Measurements from ENCODE around the gene TXNDC15. TPM values are rescaled to one million over a fixed set of nuclear protein-coding genes. Genes with fewer than 3 reads are reported as not detected.
"Not testable (repeated sequence)": the region's sequence is repeated elsewhere in the genome, so short reads cannot be mapped to it uniquely, and the experiment has no call there.

Gene TXNDC15
- total RNA-seq, 2 experiments from 2014 or later, result 40.6 to 50.0 TPM

GRCh38 chr5:134881711-134882110 lies 7.5 kb downstream of the TXNDC15 start:
- H3K27ac Mint-ChIP-seq, CTCF ChIA-PET, H3K9me3 Mint-ChIP-seq, H3K4me3 Mint-ChIP-seq, POLR2A ChIA-PET, H3K27me3 Mint-ChIP-seq, DNase-seq: not testable (repeated sequence)
- Mint-ChIP-seq H3K36me3 (ENCODE audit: low read depth) (peaks cover 13% of the 10 kb centered on the region), H3K4me1 (peaks cover 27% of the 10 kb centered on the region)

- ChIA-PET POLR2A (no interaction called here), CTCF (interaction anchor here (1.3 to 4.2 kb wide), 2 partner anchors 14 to 17 kb away, joined by 4 to 25 read pairs; partner anchors contain the start of gene PCBD2)
- H3K9me3 Mint-ChIP-seq, result no peaks in the 10 kb centered on the region
Observed at GRCh38 chr5:134887593-134888159, 13.5 kb downstream of the TXNDC15 start.

DNA sequence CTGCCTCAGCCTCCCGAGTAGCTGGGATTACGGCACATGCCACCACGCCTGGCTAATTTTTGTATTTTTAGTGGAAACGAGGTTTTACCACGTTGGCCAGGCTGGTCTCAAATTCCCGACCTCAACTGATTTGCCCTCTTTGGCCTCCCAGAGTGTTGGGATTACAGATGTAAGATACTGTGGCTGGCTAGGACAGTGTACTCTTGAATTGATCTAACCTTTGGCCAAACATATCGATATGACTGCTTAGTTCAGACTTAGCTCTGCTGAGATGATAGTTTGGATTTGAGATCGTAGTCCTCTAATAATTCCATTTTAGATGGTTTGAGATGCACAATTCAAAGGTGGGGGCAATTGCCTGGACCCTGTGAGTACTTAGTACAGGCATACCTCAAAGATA lies 15.2 kb downstream of the TXNDC15 start:
- Mint-ChIP-seq H3K4me3 (no peak overlapping the region), H3K4me1 (peaks cover 3% of the 10 kb centered on the region), H3K36me3 (ENCODE audit: low read depth) (peaks cover 44% of the 10 kb centered on the region), H3K9me3 (no peaks in the 10 kb centered on the region), H3K27me3 (no peaks in the 10 kb centered on the region), H3K27ac (no peak overlapping the region)
- POLR2A ChIA-PET, result no interaction called here
- CTCF ChIA-PET, result interaction anchor here (0.9 to 1.7 kb wide), 2 partner anchors 15 to 24 kb away, joined by 3 to 5 read pairs; partner anchors contain the start of gene PCBD2
- DNase-seq, result no peak

More at GRCh38 chr5:134887593-134888159, 13.5 kb downstream of the TXNDC15 start:
- Mint-ChIP-seq H3K4me3 (no peak overlapping the region), H3K36me3 (ENCODE audit: low read depth) (peaks cover 37% of the 10 kb centered on the region), H3K4me1 (peaks cover 3% of the 10 kb centered on the region), H3K27ac (no peak overlapping the region), H3K27me3 (no peaks in the 10 kb centered on the region)
- no peak for DNase-seq

DNA sequence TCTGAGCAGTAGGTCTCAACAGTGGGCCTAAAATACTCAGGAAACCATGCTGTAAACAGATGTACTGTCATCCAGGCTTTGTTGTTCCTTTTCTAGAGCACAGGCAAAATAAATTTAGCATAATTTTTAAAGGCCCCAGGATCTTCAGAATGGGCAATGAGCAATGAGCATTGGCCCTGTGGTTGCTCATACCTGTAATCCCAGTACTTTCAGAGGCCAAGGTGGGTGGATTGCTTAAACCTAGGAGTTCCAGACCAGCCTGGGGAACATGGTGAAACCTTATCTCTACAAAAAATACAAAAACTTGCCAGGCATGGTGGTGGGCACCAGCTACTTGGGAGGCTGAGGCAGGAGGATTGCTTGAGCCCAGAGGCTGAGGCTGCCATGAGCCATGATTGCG lies 17.3 kb downstream of the TXNDC15 start:
- Mint-ChIP-seq H3K4me1 (peaks cover 3% of the 10 kb centered on the region), H3K27me3 (no peaks in the 10 kb centered on the region), H3K27ac (no peak overlapping the region), H3K9me3 (no peaks in the 10 kb centered on the region), H3K36me3 (ENCODE audit: low read depth) (peaks cover 54% of the 10 kb centered on the region), H3K4me3 (no peak overlapping the region)
- ChIA-PET CTCF (interaction anchor here (1.2 to 1.6 kb wide), 2 partner anchors 13 to 31 kb away, joined by 3 to 8 read pairs; partner anchors contain the start of gene PCBD2), POLR2A (no interaction called here)
- no peak for DNase-seq

GRCh38 chr5:134892282-134892681 lies 18.1 kb downstream of the TXNDC15 start:
- H3K36me3 Mint-ChIP-seq (ENCODE audit: low read depth), result peaks cover 54% of the 10 kb centered on the region
- no peak overlapping the region for H3K27ac Mint-ChIP-seq
- peaks cover 3% of the 10 kb centered on the region for H3K4me1 Mint-ChIP-seq
- H3K27me3 Mint-ChIP-seq, result no peaks in the 10 kb centered on the region
- DNase-seq, result no peak
- H3K4me3 Mint-ChIP-seq, result no peak overlapping the region
- ChIA-PET POLR2A (no interaction called here), CTCF (interaction anchor here (1.2 to 1.6 kb wide), 2 partner anchors 12 to 32 kb away, joined by 3 to 8 read pairs; partner anchors contain the start of gene PCBD2)
- H3K9me3 Mint-ChIP-seq, result no peaks in the 10 kb centered on the region

GRCh38 chr5:134892926-134893325 lies 18.8 kb downstream of the TXNDC15 start:
- ChIA-PET POLR2A (no interaction called here), CTCF (interaction anchor here (1.2 to 1.6 kb wide), 2 partner anchors 11 kb away, joined by 6 to 8 read pairs; partner anchors contain the start of gene PCBD2)
- H3K27ac Mint-ChIP-seq, result no peak overlapping the region
- peaks cover 3% of the 10 kb centered on the region for H3K4me1 Mint-ChIP-seq
- H3K27me3 Mint-ChIP-seq, result no peaks in the 10 kb centered on the region
- DNase-seq, result no peak
- H3K4me3 Mint-ChIP-seq, result no peak overlapping the region
- peaks cover 54% of the 10 kb centered on the region for H3K36me3 Mint-ChIP-seq (ENCODE audit: low read depth)
- no peaks in the 10 kb centered on the region for H3K9me3 Mint-ChIP-seq

- no peak overlapping the region for H3K27ac Mint-ChIP-seq
- no peak overlapping the region for H3K4me3 Mint-ChIP-seq
- H3K9me3 Mint-ChIP-seq, result no peaks in the 10 kb centered on the region
- H3K27me3 Mint-ChIP-seq, result no peaks in the 10 kb centered on the region
- peaks cover 3% of the 10 kb centered on the region for H3K4me1 Mint-ChIP-seq
- DNase-seq, result no peak
- peaks cover 53% of the 10 kb centered on the region for H3K36me3 Mint-ChIP-seq (ENCODE audit: low read depth)
- ChIA-PET CTCF (interaction anchor here (1.2 kb wide), 1 partner anchor 10 kb away, joined by 6 read pairs; the partner anchor contains the start of gene PCBD2), POLR2A (no interaction called here)
Observed at GRCh38 chr5:134893748-134894505, 19.8 kb downstream of the TXNDC15 start.

GRCh38 chr5:134902071-134902801 lies 28.1 kb downstream of the TXNDC15 start:
- Mint-ChIP-seq H3K36me3 (ENCODE audit: low read depth) (peaks cover 26% of the 10 kb centered on the region), H3K4me1 (peaks cover 23% of the 10 kb centered on the region), H3K9me3 (no peaks in the 10 kb centered on the region), H3K27me3 (no peaks in the 10 kb centered on the region), H3K27ac (peak overlapping the region; percentile 77), H3K4me3 (no peak overlapping the region)
- DNase-seq, result no peak
- POLR2A ChIA-PET, result no interaction called here
- CTCF ChIA-PET, result interaction anchor here (0.9 to 1.5 kb wide), 5 partner anchors 10 to 52 kb away, joined by 3 to 5 read pairs (median 3); no protein-coding TSS in a partner anchor

DNA sequence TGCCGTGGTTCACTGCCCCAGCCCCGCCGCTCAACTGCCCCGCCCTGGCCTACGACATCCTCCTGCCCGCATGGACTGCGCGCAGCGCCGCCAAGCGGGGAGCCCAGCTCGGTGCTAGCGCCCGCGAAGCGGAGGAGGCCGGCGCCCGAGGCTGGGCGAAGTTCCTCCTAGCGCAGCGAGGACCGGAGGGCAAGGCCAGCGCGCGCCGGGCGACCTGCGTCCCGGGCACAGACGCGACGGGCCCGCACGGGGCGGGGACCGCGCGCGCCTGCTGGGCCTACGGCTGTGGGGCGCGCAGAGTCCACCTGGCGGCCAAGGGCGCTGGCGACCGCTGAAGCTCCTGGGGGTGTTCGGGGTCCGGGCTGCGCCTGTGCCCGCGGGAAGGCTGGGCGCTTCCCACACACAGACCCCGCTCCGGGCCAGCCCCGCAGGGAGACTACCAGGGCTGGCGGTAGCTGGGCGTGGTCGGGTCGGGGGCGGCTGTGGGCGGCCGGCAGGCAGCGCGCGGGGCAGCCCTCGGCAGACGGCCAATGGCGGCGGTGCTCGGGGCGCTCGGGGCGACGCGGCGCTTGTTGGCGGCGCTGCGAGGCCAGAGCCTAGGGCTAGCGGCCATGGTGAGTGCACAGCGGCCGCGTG lies 30.6 kb downstream of the TXNDC15 start, which contains the start of gene PCBD2:
PCBD2 (plus strand) TSS at position 522 of the 636 bp plus-strand sequence; CDS start at position 531, 9 bp downstream.
- CTCF ChIA-PET, result interaction anchor here (0.5 to 2.8 kb wide), 43 partner anchors 9 to 917 kb away, joined by 3 to 36 read pairs (median 4); partner anchors contain the start of genes C5orf24, CAMLG, CDKN2AIPNL and DDX46
- peak within 1 kb of the TSS; percentile 99 for H3K27ac Mint-ChIP-seq
- peaks cover 19% of the 10 kb centered on the region for H3K36me3 Mint-ChIP-seq (ENCODE audit: low read depth)
- peaks cover 23% of the 10 kb centered on the region for H3K4me1 Mint-ChIP-seq
- DNase-seq, result peak; percentile 93
- POLR2A ChIA-PET, result interaction anchor here (0.6 kb wide), 2 partner anchors 59 to 132 kb away, joined by 3 read pairs; partner anchors contain the start of gene C5orf24
- H3K27me3 Mint-ChIP-seq, result no peaks in the 10 kb centered on the region
- peak within 1 kb of the TSS; percentile 92 for H3K4me3 Mint-ChIP-seq
- H3K9me3 Mint-ChIP-seq, result no peaks in the 10 kb centered on the region

GRCh38 chr5:134905246-134905996 lies 31.2 kb downstream of the TXNDC15 start:
- Mint-ChIP-seq H3K9me3 (no peaks in the 10 kb centered on the region), H3K27ac (peak overlapping the region; percentile 99), H3K4me1 (peaks cover 27% of the 10 kb centered on the region), H3K36me3 (ENCODE audit: low read depth) (peaks cover 18% of the 10 kb centered on the region), H3K27me3 (no peaks in the 10 kb centered on the region), H3K4me3 (peak overlapping the region; percentile 92)
- peak; percentile 69 for DNase-seq
- POLR2A ChIA-PET, result interaction anchor here (0.6 kb wide), 1 partner anchor 60 kb away, joined by 3 read pairs; the partner anchor contains the start of gene C5orf24
- CTCF ChIA-PET, result interaction anchor here (0.5 to 2.8 kb wide), 32 partner anchors 10 to 494 kb away, joined by 3 to 36 read pairs (median 5); partner anchors contain the start of genes C5orf24, CAMLG, CDKN2AIPNL and DDX46

GRCh38 chr5:134906811-134907210 lies 32.6 kb downstream of the TXNDC15 start:
- Mint-ChIP-seq H3K4me1 (peaks cover 26% of the 10 kb centered on the region), H3K36me3 (ENCODE audit: low read depth) (peaks cover 23% of the 10 kb centered on the region), H3K27me3 (no peaks in the 10 kb centered on the region), H3K27ac (peak overlapping the region; percentile 82), H3K9me3 (no peaks in the 10 kb centered on the region), H3K4me3 (peak overlapping the region; percentile 92)
- ChIA-PET POLR2A (no interaction called here), CTCF (interaction anchor here (0.6 to 1.3 kb wide), 5 partner anchors 10 to 399 kb away, joined by 3 to 4 read pairs (median 3); partner anchors contain the start of gene CAMLG)
- no peak for DNase-seq

Measured in activated CD4-positive, alpha-beta T cell treated with anti-CD3 and anti-CD28 coated beads, Interleukin-2, amount 10 ng/mL, durations not matched to agents 7 days and 5 days (primary cell).